Fibroblast of the conjunctiva (primary cell): ENCODE measurements around the gene CEP104.

ENCODE experiments used
- DNase-seq: peaks from one replicate; pipeline ENCODE4 v3.0.0-alpha.2; 2010; ENCODE audit warnings: low read depth

The CEP104 gene

GRCh38 chr1:3868464-3869006, 11.5 kb upstream of the CEP104 start:
- DNase-seq: no peak

GRCh38 chr1:3865606-3866160, 8.7 kb upstream of the CEP104 start:
- DNase-seq: no peak

GRCh38 chr1:3864884-3865283, 7.9 kb upstream of the CEP104 start:
- DNase-seq: no peak

- no peak for DNase-seq
Observed at GRCh38 chr1:3863231-3863935, 6.4 kb upstream of the CEP104 start.

- no peak for DNase-seq
Observed at GRCh38 chr1:3858231-3858981, 1.4 kb upstream of the CEP104 start.

- DNase-seq: no peak
Observed at GRCh38 chr1:3857791-3858129, 749 bp upstream of the CEP104 start.

GRCh38 chr1:3852711-3853485, 4.1 kb downstream of the CEP104 start:
- DNase-seq: no peak

GRCh38 chr1:3852091-3852490, 4.9 kb downstream of the CEP104 start:
- no peak for DNase-seq

- no peak for DNase-seq
Observed at GRCh38 chr1:3851292-3851691, 5.7 kb downstream of the CEP104 start.

- no peak for DNase-seq
Observed at GRCh38 chr1:3850857-3851256, 6.2 kb downstream of the CEP104 start.

GRCh38 chr1:3847081-3847480, 9.9 kb downstream of the CEP104 start:
- no peak for DNase-seq

- no peak for DNase-seq
Observed at GRCh38 chr1:3846541-3846940, 10.5 kb downstream of the CEP104 start.

GRCh38 chr1:3842912-3843311, 14.1 kb downstream of the CEP104 start:
- DNase-seq: no peak

GRCh38 chr1:3841491-3841890, 15.5 kb downstream of the CEP104 start:
- no peak for DNase-seq

GRCh38 chr1:3838788-3839187, 18.2 kb downstream of the CEP104 start:
- DNase-seq: no peak

- no peak for DNase-seq
Observed at GRCh38 chr1:3837685-3838084, 19.3 kb downstream of the CEP104 start.

- no peak for DNase-seq
Observed at GRCh38 chr1:3837200-3837599, 19.8 kb downstream of the CEP104 start.

GRCh38 chr1:3836421-3836820, 20.6 kb downstream of the CEP104 start:
- no peak for DNase-seq

- DNase-seq: no peak
Observed at GRCh38 chr1:3834701-3835100, 22.3 kb downstream of the CEP104 start.

- peak; percentile 20 for DNase-seq
Observed at GRCh38 chr1:3831689-3832088, 25.3 kb downstream of the CEP104 start.

- no peak for DNase-seq
Observed at GRCh38 chr1:3828391-3828790, 28.6 kb downstream of the CEP104 start.

GRCh38 chr1:3827813-3828307, 29.2 kb downstream of the CEP104 start:
- DNase-seq: no peak
